Endothelial cell (in vitro differentiated cells): ENCODE measurements around the gene LYL1. TPM values are rescaled to one million over a fixed set of nuclear protein-coding genes. Genes with fewer than 3 reads are reported as not detected.

Source experiments
- DNase-seq: peaks from one replicate; pipeline ENCODE4 v3.0.0; 2021; ENCODE audit warnings: low spot score
- H3K27ac Mint-ChIP-seq: one replicate; pipeline ENCODE4 v1.8.0; 2021; ENCODE audit warnings: mixed read lengths, inconsistent platforms; ENCODE audit not compliant: unreplicated experiment
- H3K27me3 Mint-ChIP-seq: one replicate; pipeline ENCODE4 v1.8.0; 2021; ENCODE audit warnings: mild to moderate bottlenecking, moderate library complexity, mixed read lengths, inconsistent platforms; ENCODE audit not compliant: unreplicated experiment
- H3K36me3 Mint-ChIP-seq: one replicate; pipeline ENCODE4 v1.8.0; 2021; ENCODE audit warnings: mild to moderate bottlenecking, low read depth, mixed read lengths, inconsistent platforms; ENCODE audit not compliant: unreplicated experiment
- H3K4me1 Mint-ChIP-seq: one replicate; pipeline ENCODE4 v1.8.0; 2021; ENCODE audit warnings: mild to moderate bottlenecking, mixed read lengths, inconsistent platforms; ENCODE audit not compliant: unreplicated experiment
- H3K4me3 Mint-ChIP-seq: one replicate; pipeline ENCODE4 v1.8.0; 2021; ENCODE audit warnings: mild to moderate bottlenecking, mixed read lengths, inconsistent platforms; ENCODE audit not compliant: unreplicated experiment
- H3K9me3 Mint-ChIP-seq: one replicate; pipeline ENCODE4 v1.8.0; 2021; ENCODE audit warnings: mixed read lengths, inconsistent platforms; ENCODE audit not compliant: unreplicated experiment
- total RNA-seq: library from RNA; stranded (reverse); fragmentation: NEBNext Ultra II Directional; extraction: Animal tissue kit (Norgen Biotek cat#: 25700); gene quantifications from one replicate; pipeline ENCODE4 v1.2.1, GENCODE V29; 2021; ENCODE audit not compliant: unreplicated experiment
- TF ChIP-seq, protein P1 (sequence below): fragments of 200-600 bp; sonication (generic); IDR thresholded peaks from one replicate; pipeline ENCODE4 v1.5.0; 2021; ENCODE audit warnings: antibody characterized with exemption; ENCODE audit not compliant: unreplicated experiment

LYL1 gene
- total RNA-seq, 1 donor from 2014 or later, result 68.6 TPM

DNA sequence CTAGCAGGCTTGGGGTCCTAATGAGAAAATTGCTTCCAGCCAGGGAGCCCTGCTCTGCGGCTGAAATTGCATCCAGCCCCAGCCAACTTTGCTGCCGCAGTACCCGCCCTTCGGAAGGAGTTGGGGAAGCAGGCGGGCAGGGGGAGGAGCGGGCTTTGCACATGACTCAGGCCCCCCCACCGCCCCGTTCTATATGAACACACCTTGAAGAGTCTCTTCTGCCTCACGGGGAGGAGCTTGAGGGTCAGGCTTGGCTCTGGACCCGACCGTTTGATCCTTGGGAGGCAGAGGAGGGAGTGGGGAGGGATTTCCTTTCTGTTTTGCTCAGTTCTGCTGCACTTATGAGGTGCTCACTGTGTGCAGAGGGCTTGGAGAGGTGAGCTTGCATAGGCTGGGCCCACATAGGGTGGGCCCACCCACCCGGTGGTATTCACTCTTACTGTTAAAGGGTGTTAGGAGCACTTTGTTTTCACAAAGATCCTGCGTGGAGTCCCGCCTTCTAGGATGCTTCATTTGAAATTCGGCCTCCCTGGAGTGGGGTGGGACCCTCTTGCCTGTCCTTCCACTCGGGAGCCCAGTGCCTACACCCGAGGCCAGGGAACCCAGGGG, 46.5 kb downstream of the LYL1 start:
- H3K27me3 Mint-ChIP-seq, result peaks cover 12% of the 10 kb centered on the region
- no peak overlapping the region for H3K27ac Mint-ChIP-seq
- TF ChIP-seq, protein P1, sequence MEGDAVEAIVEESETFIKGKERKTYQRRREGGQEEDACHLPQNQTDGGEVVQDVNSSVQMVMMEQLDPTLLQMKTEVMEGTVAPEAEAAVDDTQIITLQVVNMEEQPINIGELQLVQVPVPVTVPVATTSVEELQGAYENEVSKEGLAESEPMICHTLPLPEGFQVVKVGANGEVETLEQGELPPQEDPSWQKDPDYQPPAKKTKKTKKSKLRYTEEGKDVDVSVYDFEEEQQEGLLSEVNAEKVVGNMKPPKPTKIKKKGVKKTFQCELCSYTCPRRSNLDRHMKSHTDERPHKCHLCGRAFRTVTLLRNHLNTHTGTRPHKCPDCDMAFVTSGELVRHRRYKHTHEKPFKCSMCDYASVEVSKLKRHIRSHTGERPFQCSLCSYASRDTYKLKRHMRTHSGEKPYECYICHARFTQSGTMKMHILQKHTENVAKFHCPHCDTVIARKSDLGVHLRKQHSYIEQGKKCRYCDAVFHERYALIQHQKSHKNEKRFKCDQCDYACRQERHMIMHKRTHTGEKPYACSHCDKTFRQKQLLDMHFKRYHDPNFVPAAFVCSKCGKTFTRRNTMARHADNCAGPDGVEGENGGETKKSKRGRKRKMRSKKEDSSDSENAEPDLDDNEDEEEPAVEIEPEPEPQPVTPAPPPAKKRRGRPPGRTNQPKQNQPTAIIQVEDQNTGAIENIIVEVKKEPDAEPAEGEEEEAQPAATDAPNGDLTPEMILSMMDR, result no peak
- H3K4me1 Mint-ChIP-seq, result peaks cover 65% of the 10 kb centered on the region
- H3K36me3 Mint-ChIP-seq, result peaks cover 5% of the 10 kb centered on the region
- no peaks in the 10 kb centered on the region for H3K9me3 Mint-ChIP-seq
- DNase-seq, result no peak
- H3K4me3 Mint-ChIP-seq, result no peak overlapping the region

DNA sequence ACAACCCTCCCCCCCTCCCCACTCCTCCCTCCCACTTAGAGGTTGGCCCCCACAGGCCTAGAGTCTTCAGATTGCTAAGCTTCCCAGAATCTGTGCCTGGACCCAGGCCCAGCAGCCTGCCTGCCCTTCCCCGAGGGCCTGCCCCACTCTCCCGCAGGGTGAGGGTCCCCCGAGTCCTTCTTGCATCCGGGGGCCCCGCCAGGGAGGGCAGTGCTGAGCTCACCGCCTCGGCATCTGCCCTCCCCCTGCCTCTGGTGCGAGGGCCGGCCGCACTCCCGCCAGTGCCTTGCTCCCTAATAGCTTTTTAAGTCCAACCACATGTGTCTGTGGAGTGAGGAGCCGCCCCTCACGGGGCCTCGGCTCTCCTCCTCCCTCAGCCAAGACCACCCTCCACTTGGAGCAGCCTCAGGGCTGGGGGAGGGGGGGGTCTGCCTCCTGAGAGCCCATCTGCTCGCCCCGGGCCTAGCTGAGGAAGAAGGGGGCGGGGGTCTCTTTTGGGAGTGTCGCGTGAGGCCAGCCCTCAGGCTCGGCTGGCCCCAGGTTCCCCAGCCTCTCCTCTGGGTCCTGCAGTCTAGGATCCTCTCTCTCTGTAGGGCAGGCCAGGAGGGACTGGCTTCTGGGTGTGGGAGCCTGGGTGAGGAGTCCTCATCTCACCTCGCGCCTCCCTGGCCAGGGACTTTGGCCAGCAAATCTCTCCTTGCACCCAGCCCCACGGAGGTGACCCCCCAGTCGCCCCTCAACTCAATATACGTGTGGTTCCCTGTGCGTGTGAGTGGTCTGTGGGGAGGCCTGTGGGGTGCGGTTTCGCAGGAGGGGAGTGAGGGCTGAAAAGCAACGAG, 47.2 kb downstream of the LYL1 start:
- Mint-ChIP-seq H3K4me3 (no peak overlapping the region), H3K27me3 (peaks cover 12% of the 10 kb centered on the region), H3K4me1 (peaks cover 68% of the 10 kb centered on the region), H3K9me3 (no peaks in the 10 kb centered on the region), H3K36me3 (peaks cover 5% of the 10 kb centered on the region), H3K27ac (no peak overlapping the region)
- no peak for DNase-seq
- TF ChIP-seq, protein P1, result no peak

DNA sequence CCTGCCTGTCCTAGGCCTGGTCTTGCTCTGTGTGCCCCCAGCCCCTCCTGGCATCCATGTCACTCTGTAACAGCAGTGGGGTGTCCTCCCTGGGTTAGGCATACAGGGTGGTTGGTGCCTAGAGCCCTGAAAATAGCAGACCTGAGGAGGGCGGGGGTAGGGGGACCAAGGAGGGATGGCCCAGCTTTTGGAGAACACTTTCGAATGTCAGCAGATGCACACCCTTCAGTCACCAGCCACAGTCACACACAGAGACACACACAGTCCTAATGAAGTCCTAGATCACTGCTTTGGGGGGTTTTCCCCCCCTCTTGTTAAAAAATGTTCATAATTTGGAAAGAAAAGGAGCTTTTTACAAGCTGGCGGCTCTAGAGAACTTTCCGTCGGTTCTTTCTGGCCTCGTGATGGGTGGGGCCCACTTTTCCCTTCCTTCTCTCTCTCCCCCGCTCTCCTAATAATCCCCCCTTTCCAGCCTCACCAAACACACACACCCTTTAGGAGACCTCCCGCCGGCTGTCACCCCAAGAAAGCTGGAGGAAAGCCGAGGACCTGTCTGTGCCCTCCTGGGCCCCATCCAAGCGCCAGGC, 47.9 kb downstream of the LYL1 start:
- peaks cover 68% of the 10 kb centered on the region for H3K4me1 Mint-ChIP-seq
- DNase-seq, result no peak
- no peaks in the 10 kb centered on the region for H3K9me3 Mint-ChIP-seq
- H3K27ac Mint-ChIP-seq, result no peak overlapping the region
- TF ChIP-seq, protein P1, result no peak
- no peak overlapping the region for H3K4me3 Mint-ChIP-seq
- peaks cover 12% of the 10 kb centered on the region for H3K27me3 Mint-ChIP-seq
- H3K36me3 Mint-ChIP-seq, result peaks cover 5% of the 10 kb centered on the region

DNA sequence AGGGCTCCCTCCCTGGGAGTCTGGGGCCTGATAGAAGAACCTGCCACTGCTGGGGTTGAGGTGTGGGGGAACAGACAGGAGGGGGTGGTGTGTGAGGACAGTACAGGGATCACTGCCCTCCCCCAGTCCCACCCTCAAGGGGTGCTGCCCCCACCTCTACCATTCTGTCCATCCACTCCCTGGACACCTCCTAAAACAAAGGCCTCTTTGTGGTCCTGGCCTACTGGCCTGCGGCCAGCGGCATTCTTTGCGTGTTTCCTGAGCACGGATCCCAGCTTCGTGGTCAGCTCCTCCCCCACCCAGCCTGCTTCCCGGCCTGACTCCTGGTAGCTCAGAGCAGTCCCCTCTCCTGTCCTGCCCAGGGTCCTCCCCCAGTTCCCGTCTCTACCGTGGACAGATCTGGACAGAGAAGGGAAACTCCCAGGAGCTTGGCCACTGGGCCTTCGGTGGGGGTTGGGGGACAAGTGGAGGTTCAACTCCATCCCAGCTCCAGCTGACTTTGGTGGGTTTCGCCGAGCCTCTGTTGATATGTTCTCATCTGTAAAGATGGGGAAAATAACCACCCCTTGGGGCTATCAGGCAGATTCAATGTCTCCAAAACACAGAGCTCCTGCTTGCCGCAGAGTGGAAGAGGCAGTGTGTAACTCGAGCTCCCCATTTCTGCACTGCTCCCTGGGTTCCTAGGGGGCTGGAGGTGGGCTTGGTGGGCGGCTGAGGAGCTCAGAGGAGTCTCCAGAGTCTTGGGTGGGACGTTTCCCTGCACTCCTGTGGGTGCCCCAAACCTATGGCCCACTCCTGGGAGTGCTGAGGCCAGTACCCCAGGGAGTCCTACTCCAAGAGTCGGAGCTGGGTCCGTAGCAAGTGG, 48.7 kb downstream of the LYL1 start:
- Mint-ChIP-seq H3K9me3 (no peaks in the 10 kb centered on the region), H3K4me3 (peak overlapping the region; percentile 42), H3K27ac (no peak overlapping the region), H3K4me1 (peaks cover 65% of the 10 kb centered on the region), H3K27me3 (peaks cover 12% of the 10 kb centered on the region), H3K36me3 (peaks cover 5% of the 10 kb centered on the region)
- TF ChIP-seq, protein P1, result no peak
- peak; percentile 74 for DNase-seq
